GM21390 (cell line): ENCODE data around the gene SFT2D3.

Experiments used
- ATAC-seq: cut with Tn5 transposase; IDR thresholded peaks from one replicate; pipeline ENCODE4 v1.9.1; 2021; ENCODE audit not compliant: unreplicated experiment

SFT2D3 gene

DNA sequence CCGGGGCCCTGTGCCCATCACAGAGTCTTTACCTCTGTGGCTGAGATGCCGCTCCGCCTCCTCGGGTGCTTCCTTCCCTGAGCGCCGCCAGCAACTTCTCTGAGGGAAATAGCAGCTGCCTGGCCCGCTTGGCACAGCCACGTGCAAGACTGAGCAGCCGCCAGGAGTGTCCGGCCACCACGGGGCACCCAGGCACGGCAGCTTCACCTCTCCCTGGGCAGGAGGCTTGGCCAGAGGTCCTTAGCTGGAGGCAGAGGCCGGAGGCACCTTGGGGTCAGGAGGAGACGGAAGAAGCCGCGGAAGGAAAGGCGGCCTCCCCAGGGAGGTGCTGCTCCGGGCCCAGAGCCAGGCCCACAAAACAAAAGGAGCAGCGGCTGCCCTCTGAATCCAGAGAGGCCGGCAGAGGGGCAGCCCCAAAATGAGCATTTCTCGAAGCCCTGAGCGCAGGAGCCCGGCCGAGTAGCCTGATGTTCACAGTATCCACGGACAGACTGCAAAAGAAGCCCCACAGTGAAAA, 20.0 kb upstream of the SFT2D3 start:
- ATAC-seq: no peak

DNA sequence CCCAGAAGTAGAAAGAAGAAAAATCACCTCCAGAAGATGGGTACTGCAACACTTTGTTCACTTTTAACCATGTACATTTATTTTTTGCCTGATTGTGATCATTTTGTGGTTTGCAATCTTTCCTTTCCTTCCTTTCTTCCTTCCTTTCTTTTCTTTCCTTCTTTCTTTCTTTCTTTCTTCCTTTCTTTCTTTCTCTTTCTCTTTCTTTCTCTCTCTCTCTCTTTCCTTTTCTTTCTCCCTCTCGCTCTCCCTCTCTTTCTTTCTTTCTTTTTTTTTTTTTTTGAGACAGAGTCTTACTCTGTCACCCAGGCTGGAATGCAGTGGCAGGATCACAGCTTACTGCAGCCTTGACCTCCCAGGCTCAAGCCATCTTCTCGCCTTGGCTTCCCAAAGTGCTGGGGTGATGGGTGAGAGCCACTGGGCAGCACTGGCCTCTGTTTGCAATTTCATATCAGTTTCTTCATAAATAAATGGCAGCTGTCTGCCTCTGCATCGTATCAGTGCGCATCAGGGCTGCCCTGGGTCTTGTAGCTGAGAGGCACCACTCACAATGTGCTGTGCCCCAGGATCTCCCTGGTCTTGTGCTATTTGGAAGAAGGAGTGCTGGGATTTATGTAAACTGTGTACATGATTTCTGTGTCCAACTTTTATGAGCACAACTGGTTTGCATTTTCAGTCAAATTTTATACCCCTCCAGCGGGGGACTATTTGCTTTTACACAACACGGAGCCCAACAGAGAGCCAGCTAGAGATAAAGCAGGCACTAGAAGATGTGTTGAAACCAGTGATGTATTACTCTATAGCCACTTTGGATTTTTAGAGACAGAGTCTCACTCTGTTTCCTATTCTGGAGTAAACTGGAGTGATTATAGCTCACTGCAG, 19.1 kb upstream of the SFT2D3 start:
- ATAC-seq: no peak

DNA sequence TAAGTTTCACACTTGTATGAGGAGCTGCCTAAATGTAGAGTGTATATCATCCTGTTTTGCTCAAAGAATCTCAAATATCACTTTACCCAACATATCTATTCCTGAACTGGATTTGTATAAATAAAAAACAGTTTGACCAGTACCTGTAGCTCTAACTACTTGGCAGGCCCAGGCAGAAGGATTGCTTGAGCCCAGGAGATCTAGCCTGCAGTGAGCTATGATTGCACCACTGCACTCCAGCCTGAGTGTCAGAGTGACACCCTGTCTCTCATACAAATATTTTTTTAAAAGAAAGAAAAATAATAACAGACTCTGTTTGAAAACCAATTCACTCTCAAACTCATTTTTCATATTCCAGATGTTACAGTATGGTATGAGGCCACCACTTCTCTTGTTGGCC, 18.2 kb upstream of the SFT2D3 start:
- ATAC-seq: no peak

DNA sequence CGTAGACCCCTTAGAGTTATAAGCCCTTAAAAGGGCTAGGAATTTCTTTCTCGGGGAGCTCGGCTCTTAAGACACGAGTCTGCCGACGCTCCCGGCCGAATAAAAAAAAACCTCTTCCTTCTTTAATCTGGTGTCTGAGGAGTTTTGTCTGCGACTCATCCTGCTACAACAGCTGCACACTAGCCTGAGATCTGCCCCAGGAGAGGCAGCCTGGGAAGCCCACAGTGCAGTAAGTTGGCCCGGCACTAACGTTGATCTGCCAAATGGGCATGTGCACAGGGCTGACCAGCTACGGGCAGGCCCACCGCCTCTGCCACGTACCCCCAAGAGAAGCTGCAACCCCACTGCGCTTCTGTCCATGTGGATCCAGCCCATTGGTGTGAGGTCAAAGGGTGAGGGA, 17.5 kb upstream of the SFT2D3 start:
- no peak for ATAC-seq

DNA sequence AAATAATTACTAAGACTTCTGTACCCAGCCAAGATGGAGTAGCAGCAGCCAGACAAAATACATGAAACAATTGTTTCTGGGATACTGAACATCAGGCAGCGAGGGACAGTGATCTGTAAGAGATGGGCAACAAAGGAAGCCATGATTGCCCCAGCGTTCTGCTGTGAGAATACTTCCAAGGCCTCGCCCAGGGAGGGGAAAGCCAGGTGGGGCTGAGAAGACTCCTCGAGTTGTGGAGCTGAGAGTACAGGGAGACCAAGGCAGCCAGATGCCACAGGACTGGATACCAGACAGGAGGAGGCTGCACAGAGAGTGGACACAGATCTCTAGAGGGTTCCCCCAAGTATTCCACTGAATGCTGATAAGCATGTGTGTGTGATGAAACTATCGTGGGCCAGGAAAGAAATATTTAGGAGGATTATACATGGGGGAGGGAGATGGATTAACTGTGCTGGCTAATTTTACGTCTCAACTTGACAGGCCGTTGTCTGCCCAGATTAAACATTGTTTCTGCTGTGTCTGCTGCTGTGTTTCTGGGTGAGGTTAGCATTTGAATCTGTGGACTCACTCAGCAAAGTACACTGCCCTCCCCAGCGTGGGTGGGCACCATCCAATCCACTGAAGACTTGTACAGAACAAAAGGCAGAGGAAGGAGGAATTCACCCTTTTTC, 15.8 kb upstream of the SFT2D3 start:
- ATAC-seq: no peak

DNA sequence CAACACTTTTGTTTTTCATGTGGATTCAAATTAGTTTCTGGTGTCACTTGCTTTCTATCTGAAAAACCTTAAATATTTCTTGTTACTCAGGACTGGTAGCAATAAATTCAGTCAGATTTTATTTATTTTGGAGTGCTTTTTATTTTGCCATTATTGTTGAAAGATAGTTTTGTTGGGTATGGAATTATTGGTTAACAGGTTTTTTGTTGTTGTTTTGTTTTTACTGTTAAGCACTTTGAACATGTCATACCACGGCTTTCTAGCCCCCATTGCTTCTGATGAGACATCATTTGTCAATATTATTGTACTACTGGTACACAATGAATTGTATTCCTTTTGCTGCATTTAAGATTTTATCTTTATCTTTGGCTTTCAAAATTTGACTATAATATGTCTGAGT, 12.9 kb upstream of the SFT2D3 start:
- no peak for ATAC-seq

DNA sequence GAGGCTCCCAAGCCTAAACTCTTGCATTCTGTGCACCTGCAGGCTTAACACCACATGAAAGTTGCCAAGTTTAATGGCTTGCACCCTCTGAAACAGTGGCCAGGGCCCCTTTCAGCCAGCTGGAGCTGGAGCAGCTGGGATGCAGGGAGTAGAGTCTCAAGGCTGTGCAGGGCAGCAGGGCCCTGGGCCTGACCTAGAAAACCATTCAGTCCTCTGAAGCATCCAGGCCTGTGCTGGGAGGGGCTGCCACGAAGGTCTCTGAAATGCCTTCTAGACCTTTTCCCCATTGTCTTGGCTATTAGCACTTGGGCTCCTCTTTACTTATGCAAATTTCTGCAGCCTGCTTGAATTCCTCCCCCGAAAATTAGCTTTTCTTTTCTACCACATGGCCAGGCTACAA, 10.6 kb upstream of the SFT2D3 start:
- no peak for ATAC-seq

DNA sequence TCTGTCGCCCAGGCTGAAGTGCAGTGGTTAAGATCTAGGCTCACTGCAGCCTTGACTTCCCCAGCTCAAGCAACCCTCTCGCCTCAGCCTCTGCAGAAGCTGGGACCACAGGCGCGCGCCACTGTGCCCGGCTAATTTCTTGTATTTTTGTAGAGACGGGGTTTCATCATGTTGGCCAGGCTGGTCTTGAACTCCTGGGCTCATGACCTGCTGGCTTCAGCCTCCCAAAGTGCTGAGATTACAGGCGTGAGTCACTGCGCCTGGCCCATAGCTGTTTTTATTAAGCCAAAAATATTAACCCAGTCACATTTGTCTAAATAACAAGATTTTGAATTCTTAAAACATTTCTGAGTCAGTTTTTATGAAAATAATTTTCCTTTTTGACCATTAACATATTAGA, 6.3 kb upstream of the SFT2D3 start:
- no peak for ATAC-seq

DNA sequence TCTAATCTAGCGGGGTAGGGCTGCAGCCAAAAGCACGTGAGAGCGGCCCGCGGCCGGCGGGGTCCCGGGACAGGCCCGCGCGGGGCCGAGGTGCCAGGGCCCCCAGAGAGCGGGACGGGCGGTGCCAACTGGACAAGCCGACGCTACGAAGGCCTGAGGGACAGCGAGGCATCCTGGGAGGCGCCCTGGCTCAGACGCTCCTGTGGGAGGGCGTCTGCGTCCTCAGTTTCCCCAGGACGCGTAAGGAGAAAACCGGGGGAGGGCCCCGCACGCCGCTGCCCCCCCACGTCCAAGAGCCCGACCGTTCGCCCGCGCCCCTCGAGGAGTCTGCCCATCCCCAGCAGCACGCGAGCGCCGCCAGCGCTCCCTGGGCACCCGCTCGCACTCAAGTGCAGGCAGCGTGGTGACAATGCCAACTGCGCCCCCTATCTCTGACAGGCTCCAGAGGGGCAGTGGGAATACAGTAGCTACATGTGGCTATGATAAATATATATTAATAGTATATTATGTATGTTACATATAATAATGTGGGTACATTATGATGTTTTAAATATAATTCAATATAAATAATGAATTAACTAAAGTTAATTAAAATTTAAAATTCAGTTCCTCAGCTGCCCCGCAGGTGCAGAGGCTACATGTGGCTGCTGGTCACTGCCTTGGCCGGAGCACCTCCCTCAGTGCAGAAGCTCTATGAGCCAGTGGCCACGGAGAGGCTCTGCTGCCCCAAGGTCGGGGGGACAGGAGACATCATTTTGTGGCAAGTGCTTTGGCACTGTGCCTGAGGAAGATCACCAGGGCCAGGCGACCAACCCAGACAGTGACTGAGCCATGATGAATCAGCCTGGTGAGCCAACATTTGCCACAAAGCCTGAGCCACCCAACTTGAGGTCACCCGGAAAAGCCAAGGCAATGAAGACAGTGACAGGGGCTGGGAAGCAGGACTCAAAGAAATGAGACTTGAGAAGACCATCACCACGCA, 5.5 kb upstream of the SFT2D3 start:
- no peak for ATAC-seq

DNA sequence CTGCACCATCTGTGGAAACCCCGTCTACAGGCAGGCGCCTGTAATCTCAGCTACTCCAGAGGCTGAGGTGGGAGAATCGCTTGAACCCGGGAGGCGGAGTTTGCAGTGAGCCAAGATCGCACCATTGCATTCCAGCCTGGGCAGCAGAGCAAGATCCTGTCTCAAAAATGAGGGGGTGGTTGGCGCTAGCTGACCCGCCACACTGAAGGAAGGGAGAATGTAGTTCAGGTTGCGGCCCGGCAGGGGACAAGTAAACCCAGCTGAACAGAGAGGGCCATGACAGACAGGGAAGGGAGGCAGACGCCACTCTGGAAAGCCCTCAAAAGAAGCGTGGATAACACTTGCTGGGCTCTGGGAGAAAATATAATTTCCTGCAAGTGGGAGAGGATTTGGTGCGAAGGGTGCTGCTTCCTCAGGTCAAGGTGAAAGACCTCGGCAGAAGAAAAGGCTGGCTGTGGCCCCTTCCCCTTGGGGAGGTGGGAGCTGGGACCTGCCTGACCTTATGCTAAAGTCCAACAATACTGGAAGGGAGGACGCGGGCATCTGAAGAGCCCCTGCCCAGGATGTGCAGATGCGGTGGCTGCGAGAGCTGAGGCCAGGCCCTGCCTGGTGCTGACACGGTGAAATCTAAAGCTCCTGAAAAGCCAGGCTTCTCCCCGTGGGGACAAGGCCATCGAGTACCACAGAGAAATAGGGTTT, 3.7 kb upstream of the SFT2D3 start:
- no peak for ATAC-seq

DNA sequence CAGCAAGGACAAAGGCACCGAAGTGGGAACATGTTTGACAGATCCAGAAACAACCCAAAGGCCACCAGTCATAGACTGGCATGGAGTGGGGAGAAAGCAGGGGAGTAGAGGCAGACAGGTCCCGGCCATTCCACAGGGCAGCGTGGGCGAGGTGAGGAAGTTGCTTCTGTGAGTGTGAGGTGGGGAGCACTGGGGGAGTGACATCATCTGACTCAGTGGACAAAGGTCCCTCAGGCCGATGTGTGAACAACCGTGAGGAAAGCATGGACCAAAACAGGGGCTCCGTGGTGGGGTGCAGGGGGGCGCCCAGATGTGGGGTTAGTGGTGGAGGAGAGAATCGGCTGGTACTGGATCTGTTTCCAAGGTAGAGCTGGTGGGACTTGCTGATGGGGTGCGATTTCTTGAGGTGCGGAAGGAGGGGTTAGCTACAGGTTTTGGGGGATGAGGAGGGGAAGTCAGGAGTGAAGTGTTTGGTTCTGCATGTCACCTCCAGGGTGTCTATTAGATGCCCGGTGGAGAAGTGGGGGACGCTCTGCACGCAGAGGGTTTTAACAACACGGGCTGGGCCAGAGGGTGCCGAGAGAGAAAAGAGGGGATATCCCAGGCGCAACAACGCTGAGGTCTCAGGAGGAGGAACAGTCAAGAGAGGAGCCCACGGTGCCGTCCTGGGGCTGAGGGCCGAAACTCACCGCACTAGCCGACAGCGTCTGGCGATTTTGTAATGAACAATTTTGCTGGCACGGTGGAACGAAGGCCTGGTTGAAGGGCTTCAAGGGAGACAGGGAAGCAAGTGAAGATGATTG, 2.5 kb upstream of the SFT2D3 start:
- ATAC-seq: no peak

DNA sequence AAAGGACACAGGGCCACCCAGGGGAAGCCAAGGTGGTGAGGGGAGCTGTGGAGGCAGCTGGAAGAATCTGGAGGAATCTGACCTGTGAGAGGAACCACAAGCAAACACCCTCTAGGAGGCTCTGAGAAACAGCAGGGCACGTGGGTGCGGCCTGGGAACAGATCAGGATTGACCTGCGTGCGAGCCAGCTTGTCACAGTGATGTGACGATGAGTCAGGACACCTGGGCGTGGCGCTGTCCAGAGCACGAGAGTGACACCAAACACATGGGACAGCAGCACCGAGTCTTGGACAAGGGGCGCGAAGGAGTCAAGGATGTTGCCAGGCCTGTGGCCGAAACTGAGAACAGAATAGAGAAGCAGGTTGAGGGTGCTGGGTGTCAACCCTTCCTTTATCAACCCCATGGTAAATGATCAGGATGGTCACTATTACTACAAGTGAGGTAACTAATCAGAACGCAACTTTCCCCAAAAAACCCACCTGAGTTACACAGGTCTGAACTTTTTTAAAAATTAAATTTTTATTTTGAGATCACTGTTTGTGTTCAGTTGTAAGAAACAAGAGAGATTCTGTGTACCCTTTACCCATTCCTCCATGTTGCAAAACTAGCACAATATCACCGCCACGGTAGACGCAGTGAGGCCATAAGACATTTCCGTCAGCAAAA, 637 bp upstream of the SFT2D3 start:
- ATAC-seq: peak; percentile 52

DNA sequence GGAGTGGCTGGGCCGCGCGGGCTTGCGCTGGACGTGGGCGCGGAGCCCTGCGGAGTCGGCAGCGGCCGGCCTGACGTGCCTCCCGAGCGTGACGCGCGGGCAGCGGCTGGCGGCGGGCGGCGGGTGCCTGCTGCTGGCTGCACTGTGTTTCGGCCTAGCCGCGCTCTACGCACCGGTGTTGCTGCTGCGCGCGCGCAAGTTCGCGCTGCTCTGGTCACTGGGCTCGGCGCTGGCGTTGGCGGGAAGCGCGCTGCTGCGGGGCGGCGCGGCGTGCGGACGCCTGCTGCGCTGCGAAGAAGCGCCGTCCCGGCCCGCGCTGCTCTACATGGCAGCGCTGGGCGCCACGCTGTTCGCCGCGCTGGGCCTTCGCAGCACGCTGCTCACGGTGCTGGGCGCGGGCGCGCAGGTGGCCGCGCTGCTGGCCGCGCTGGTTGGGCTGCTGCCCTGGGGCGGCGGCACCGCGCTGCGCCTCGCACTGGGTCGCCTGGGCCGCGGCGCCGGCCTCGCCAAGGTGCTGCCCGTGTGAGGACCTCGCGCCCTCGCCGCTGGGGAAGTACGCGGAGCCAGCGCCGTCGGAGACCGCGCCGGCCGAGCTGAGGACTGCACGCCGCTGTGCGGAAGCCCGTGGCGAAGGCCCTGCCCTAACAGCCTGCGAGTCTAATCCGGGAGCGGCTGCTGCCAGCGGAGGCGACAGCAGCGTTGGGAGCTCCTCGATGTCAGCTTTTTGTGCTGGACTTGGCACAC, 526 bp downstream of the SFT2D3 start:
- peak; percentile 47 for ATAC-seq

DNA sequence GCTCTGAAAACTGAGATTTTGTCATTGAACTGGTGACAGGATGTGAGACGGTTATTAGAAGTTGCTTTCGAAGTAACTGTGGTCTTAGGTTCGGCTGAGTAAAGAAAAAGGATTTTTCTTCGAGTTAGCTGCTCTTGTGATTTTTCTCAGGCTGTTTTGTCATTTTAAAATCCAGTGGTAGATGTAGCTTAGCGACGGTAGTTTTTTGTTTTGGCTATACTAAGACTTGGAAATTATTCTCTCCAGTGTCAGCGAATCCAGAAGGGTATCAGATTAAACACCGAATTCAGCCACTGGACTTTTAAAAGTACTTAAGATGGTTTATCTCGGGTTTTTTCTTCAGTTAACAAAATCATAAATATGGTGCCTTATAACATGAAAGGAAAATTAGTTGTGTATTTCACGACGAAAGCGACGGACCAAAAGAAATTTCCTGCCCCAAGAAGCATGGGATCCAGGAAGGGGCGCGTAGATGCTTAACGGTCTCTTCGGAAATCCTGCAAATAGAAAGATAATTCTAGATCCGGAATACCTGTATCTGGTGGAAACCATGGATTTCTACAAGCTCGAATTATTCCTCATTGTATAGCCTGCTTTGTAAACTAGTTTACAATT, 1.2 kb downstream of the SFT2D3 start:
- no peak for ATAC-seq

DNA sequence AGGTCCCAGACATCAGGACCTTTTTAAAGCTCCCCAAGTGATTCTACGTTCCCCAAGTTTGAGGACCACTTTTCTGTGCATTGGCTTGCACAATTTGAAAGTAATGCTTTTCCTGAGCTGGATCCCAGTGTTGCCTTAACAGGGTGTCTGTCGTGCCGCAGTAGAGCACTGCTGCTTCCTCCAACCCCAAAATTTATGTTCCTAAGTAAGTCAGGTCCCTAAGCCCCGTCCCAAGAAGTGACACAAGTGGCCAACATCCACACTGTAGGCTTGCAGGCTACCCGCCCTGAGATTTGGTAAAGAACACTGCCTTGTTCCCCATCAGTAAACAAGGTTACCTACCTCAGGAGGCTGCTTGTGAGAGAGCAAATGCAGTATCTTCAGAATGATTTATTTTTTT, 2.0 kb downstream of the SFT2D3 start:
- no peak for ATAC-seq

DNA sequence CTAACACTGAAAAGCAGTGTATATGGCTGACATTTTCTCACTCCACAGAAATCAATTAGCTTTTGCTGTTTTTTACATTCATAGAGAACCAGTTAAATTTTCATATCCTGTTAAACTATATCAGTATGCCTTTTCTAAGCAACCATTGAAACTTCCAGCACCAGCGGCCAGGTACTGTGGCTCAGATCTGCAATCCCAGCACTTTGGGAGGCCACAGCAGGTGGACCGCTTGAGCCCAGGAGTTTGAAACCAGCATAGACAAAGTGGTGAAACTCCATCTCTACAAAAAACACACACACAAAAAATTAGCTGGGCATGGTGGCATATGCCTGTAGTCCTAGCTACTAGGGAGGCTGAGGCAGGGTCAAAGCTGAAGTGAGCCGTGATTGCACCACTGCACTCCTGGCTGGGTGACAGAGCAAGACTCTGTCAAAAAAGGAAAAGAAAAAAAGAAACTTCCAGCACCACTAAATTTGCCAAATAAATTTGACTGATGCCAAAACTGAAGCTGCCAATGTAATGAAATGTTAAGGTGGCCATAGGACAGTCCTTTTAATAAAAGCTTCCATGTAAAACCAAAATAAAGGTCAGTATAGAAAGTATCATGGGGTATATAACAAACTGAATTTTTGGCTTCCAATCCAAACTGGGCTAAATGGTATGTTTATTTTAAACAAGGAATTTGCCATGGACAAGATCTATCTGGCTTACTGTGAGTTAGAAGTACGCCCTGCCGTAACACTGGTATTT, 3.5 kb downstream of the SFT2D3 start:
- ATAC-seq: no peak

DNA sequence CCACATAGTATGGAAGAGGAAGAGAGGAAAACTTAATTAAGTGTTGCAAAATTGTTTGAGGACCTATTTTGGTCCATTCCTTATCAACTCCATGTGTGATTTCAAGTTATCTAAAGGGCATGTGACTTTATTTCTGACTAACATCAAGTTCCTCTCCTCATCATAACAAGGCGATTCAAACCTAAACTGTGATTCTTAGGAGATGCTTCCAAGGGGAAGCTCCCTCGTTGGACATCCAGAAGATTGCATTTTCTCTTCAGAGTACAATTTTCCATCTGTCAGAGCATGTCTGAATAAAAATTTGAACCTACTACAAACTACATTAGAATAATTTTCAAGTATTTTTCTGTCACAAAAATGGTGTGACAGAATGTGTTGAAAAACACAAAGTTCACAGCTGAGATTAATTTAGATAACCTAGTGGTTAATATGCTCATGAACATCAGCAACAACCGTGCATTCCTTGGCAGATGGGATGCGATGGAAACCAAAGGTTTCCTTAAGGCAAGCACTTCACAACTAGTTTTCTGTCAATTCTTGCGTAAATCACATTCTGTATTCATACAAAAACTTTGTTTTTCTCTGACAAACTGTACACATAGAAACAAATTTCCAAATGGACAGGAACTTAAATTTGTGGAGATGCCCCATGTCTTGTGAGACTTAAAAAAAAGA, 4.2 kb downstream of the SFT2D3 start:
- no peak for ATAC-seq
